NCI-H1436 (cell line): ENCODE results near the gene TENM4.
"Not testable (repeated sequence)": the region's sequence is repeated elsewhere in the genome, so short reads cannot be mapped to it uniquely, and the experiment has no call there.

Experiments
- DNase-seq: peaks from one replicate; lab custom pipeline; 2025; lab: John Stamatoyannopoulos, UW

TENM4 gene

DNA sequence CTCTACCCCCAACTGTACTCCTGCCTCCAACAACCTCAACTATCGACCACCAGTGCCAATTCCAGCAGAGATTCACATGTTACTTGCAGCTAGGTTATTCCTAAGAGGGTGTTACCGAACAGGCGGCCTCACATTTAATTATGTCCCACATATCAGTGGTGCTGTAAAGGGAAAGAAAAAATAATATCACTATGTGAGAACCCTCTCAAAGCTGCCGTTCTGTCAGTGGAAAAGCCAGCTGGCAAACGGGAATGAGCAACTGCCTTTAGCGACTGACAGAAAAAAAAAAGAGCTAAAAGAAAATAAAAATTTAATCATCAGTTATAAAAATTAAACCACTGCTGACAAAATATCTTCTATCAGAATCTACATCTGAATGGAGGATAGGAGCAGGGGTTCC, 595.3 kb downstream of the TENM4 start:
- DNase-seq, result no peak

DNA sequence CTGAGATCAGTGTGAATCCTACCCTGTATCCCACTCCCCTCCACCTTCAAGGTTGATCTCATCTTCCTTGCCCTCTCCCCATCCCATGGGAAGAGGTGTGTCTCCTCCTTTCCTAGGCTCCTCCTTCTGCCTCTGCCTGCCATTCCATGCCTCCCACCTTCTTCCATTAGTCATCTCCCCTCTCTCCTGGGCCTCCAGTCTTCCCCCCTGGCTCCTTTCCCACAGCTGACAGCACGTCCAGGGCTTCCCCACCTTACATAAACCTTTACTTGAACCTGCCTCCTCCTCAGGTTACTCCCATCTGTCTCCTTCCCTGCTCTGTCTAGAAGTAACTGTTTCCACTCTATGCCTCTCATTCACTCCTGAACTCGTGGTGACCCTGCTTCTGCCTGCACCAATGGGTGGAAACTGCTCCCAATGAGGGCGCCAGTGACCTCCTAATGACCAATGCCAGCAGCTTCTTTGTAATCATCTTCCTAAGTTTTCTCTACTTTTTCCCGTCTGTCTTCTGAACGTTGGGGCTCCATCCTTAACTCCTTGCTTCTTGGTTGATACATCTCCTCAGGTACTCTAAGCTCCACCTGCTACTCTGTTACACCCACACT, 599.3 kb downstream of the TENM4 start:
- no peak for DNase-seq

DNA sequence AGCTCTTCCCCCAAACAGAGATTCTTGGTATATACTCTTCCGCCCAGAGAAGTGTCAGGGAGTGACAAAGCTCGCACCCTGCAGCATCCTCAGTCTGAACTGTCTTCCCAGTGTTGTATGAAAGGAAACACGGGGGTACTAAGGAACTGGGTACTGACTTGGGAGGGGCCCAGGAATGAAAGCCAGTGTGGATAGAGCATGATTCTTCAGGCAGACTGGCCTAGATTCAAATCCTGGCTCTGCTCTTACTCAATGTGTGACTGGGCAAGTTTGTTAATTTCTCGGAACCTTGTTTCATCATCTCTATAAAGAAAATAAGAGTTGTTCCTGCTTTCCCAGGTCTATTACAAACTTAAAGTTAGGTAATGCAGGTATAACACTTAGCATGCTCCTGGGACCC, 600.2 kb downstream of the TENM4 start:
- DNase-seq, result no peak

DNA sequence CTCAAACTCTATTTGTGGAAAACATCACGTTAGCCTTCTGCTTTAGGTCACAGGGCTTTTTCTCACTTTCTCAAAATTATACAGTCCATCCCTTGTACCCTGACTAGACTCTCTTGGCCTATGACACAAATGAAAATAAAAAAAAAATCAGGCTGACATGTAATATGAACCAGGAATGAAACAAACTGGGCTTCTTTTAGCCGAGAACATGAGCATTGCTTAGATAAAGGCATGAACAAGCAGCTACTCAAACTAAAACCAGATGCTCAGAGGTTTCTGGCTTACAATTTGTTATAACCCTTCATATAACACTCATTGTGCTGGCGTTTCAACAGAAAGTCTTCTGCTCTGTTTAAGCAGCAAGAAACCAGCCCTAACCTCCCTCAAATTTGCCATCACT, 600.6 kb downstream of the TENM4 start:
- DNase-seq, result no peak

DNA sequence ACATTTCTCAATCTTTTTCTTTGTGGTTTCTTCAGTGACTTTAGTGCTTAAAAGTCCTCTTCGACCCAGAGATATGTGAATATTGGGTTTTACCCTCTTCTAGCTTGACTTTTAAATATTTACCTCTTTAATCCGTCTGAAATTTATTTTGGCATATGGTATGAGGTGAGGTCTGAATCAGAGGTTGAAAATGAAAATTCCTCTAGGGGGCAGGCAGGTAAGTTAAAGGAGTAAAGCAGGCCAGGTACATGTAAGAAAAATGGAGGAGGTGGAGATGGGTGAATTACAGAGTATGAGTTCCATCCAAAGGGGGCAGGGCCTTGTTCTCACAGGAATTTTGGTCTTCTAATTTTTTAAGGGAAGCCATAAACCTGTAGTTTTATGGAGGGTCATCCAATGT, 602.4 kb downstream of the TENM4 start:
- DNase-seq, result no peak

DNA sequence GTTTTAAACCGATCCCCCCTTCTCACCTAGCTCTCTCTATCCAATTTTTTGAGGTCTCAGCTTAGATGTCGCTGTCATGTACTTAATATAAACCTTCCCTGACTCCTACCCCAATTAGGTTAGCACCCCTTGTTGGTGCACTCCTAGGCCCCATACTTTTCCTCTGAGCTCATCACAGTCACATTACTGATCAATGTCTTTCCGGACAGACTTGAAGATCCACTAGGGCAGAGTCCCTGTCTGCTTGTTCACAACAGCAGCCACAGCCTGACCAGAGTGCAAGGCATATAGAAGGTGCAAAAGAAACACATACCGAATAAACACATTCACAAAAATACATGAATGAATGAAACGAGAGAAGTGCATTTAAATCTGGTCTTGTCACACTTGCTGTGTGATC, 605.2 kb downstream of the TENM4 start:
- no peak for DNase-seq

DNA sequence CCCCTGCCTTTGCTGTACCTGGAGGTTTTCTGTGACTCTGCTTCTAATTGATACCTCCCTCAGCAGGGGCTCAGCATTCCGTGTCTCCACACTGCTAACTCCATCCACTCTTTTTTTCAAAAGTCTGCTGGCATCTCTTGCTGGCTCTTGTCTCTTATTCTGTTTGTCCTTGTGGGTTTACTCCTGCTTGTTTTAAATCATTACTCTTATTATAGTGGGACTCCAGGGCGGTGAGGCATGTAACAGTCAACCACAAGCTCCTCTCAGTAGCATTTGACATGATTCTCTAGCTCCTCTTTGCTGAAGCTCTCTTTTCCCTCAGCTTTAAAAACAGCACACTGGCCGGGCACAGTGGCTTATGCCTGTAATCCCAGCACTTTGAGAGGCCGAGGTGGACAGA, 605.9 kb downstream of the TENM4 start:
- no peak for DNase-seq

DNA sequence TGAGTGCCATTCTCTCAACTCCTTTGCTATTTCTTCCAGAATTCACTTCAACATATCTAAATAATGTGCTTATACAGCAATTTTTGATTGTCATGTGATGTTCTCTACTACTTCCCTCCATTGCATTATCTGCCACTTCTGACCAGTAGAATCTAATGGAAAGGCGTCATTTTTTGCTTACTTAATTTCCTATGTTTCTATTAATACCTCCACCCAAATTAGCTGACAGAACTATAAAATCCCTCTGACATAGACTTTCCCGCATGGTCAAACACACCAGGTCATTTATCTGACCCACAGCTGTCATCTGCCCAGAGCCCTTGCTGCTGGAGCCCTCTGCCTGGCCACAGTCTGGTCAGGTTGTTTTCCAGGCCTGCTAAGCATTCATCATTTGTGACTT, 607.6 kb downstream of the TENM4 start:
- DNase-seq, result no peak

DNA sequence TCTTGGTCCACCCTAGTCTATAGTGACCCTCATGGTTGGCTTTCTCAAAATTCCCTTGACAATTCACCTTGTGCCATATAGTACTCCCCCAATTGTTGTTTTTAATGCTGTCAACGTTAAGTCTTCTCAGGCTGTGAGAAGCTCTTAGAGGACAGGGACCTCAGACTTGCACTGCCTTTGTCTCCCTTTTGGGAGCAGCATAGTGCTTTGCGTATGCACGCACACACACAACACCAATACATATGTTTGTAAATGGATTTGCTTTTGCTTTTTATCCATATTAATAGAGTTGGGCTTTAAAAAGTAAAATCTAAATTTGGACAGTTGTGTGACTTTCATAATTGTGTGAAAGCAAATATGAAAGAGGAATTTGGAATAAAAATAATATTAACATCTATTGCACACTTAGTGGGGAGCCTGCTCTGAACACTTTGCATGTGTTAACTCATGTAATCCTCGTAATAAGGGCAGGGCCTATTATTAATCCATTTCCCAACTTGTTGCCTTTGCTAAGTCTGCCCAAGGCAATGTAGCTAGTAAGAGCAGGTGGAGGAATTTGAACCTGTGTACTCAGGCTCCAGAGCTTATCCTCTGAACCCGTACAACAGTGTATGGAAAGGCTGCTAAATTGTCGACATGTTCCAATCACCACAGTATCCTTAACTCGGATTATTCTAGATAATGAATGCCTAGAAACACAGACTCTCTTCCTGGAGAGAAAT, 608.4 kb downstream of the TENM4 start:
- DNase-seq, result no peak

DNA sequence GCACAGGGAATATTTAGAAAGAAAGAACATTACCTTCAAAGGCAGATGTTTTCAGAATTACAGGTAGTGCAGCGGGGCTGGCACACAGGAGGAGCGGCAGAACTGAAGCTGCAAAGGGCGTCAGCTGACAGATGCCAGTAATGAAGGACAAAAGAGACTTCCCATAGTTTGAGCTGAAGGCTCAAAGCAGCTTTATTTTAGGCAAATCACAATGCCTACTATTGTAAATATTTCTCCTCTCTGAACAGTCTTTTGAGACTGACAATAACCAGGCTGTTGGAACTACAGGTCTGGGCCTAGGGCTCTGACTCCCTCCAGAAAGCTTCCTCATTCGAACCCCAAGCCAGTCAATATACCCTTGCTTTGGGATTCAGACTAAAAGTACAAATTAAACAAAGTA, 609.3 kb downstream of the TENM4 start:
- DNase-seq, result no peak

DNA sequence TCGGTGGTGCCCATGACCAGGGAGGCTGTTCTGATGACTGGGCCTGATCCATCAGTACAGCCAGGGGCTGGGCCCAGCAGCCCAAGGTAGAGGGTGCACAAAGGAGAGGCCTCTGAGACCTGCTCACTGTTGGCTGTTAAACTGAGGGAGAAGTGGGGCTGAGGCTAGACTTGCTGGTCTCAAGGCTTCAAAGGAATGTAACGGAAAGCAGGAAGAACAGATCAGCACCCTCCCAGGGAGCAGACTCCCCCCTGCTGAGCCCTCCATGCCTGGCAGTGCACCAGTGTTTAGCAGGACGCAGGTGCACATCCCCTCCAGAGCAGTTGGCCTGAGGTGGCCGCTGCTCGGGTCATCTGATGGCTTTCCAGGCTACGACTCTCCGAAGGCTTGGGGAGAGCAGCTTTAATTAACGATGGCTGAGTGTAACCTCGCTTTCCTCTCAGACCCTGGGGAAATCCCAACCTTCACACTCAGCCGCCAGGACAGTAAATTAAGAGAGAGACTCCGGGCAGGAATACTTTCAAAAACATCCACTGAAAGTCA, 610.5 kb downstream of the TENM4 start:
- no peak for DNase-seq

DNA sequence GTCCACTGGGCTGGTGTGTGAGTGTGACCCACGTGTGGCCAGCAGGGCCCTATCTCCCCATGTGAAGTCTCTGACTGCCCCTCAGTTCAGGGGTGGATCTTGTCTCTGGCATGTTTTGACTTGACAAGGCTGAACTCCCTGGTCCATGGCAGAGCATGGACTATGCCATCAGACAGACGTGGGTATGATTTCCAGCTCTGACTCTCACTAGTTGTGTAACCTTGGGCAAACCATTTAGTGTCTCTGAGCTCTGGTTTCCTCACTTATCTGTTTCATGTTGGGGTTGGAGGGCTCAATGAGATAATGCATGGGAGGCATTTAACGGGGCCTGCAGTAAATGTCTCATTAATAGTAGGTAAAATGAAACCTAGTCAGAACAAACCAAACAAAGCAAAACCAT, 611.7 kb downstream of the TENM4 start:
- DNase-seq, result no peak

DNA sequence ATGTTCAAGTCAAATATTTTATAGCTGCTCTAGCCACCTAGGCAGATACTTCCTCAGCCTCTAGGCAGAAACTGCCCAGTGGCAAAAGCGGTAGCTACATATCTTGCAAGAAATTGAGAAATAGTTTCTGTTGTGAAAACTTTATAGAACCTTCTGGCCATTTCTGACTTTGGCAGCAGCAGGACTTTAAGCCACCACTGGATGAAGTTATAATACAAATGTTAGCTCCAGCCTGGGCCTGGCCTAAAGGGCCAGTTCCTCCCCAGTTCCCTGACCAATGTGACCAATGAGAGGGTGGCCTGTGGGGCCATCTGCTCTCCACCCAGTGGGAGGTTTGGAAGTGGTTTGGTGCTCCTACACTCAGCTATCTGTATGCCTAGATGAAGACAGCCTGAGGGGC, 612.2 kb downstream of the TENM4 start:
- DNase-seq, result no peak

DNA sequence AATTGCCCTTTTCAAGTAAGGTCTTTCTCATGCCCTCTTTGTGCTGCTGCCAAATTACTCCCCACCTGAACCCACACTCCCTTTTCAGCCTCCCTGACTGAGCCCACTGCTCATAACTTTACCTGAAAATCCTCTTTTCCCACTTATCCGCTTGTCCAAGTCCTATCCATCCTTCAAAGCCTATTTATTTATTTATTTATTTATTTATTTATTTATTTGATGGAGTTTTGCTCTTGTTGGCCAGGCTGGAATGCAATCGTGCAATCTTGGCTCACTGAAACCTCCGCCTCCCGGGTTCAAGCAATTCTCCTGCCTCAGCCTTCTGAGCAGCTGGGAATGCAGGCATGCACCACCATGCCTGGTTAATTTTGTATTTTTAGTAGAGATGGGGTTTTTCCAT, 613.5 kb downstream of the TENM4 start:
- not testable (repeated sequence) for DNase-seq

DNA sequence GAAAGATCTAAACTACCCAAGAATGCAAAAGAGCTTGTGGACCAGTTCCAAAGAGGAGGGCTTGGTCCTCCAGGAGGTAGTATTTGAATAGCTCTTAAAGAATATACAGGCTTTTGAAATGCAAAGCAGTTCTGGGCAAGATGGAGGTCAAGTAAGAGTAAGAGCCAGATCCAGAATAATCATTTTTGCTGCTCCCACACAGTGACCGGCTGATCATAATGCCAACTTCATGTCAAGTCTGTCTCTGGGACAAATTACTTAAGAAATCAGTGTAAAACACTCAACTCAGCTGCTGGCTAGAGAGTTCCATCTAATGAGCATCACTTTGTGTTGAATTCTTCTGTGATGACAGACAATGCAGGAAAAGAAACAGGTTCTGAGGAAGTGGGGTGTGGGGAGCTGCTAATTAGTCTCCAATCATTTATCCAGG, 615.2 kb downstream of the TENM4 start:
- DNase-seq, result no peak

DNA sequence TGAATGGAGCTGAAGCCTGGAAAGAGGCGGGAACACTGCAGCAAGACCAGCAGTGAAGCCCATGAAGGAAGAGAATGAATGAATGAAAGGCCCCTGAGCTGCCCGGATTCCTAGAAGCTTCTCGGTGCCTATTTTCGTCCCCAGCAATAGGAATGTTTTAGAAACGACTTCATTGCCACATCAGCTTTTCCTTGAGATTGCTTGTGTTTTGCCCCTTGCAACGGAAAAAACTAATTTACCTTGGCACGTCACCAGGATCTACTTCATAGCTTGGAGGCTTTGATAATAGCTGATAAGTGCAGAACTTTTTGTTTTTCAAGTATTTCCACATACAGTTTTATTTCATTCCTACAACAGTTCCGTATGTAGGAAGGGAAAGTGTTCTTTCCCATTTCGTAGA, 617.2 kb downstream of the TENM4 start:
- DNase-seq, result no peak

DNA sequence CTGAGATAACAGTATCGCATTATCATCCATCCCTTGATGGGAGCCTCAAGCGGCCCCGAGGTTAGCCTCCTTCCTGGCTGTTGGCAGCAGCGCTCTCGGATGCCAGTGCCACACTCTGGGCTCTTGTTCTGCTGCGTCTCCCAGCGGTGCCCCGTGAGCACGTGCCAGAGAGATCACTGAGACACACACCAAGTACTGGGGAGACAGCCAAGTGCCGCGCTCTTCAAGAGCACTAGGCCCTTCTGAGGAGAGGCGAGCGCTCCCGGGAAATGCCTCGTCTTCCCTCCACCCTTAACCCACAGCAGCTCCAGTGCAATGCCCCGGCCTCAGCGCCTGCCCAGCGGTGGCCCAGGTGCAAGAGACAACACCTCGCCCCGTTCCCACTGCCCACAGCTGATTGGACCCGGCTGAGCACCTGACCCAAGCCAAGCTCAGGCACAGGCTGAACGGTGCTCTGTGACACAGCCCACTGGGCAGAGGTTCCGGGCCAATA, 617.9 kb downstream of the TENM4 start:
- no peak for DNase-seq

DNA sequence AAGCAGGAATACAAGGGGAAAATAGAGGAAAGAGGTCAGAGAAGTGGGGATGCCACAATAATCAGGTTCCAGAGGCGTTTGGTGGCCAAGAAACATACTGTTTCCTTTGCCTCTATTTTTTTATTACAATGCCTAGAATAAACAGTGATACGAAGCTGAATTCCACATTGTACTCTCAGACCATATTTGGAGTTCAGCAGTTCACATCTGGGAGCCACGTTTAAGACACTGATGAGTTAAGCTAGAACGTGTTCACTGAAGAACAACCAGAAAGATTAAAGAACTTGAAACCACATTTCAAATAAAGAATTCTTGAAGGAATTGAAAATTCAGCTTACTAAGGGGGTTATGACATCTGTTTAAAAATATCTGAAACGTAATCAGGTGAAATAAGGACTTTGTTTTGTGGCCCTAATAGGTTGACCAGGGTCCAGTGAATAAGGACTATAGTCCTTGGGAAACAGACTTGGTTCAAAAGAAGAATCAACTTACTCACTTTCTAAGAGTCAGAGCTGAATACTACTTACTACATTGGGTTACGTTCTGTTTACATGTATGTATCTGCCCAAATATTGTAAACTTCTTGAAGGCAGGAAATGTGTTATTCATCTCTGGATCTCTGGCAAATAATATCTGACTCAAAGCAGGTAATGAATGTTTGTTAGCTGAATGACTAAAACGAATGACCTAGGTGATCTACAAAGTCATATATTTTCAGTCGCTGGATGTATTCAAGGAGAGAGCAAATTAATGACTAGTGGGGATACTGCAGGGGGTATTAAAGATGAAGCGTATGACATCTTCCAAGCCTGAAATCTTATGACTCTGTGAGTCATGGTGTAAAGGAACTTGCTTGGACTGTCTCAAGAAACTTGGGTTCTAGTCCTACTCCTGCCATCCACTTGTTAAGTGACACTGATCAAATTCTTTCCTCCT, 619.2 kb downstream of the TENM4 start:
- no peak for DNase-seq

DNA sequence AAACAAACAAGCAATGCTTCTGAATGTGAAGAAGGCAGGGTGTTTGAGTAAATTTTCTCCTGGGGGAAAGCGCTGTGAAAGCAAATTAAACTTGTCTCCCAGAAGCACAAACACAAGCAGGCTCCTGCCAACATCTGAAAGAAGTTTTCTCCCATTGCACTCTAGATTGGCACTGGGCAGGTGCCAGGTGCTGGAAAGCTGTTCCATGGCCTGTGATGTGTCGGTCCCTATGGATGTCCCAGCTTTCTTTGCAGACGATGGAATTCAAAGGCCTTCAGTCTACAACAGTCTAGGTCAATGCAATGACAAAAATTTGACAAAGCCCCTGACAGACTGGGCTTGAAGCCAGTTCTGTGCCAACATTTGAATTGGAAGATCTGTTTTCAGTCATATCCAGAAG, 620.1 kb downstream of the TENM4 start:
- DNase-seq, result no peak

DNA sequence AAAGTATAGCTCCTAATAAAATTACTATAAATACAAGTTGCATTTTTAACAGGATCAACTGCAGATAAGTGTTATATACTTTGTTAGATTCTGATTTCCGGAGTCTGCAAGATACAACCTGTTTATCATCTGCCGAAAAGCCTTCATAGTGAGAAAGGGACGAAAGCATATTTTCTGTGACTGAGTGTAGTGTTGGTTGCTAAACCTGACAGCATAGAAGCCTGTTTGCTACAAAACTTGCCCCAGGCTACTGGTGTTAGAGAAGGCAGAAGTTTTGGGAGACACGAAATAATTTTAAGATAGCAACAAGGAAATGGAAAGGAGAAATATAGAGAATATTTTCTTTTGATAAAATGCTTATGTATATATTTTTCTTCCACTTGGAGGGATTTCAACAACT, 622.6 kb downstream of the TENM4 start:
- no peak for DNase-seq

DNA sequence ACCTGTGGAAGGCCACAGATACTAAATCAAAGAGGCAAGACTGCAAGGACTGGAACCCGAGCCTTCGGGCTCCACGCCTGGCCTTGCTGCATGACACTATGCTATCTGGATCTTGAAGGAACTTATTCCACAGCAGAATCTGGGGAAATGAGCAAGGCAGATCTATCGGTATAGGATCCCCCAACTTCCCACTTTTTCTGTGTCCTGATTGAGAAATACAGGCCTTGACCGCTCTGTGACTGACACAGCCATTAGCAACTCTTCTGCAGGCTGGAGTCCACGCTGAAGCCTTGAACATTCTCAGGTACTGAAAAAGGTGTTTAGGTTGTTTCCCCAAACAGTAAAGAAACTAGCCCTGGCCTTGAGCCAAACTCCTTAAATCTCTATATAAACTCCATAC, 625.0 kb downstream of the TENM4 start:
- no peak for DNase-seq

DNA sequence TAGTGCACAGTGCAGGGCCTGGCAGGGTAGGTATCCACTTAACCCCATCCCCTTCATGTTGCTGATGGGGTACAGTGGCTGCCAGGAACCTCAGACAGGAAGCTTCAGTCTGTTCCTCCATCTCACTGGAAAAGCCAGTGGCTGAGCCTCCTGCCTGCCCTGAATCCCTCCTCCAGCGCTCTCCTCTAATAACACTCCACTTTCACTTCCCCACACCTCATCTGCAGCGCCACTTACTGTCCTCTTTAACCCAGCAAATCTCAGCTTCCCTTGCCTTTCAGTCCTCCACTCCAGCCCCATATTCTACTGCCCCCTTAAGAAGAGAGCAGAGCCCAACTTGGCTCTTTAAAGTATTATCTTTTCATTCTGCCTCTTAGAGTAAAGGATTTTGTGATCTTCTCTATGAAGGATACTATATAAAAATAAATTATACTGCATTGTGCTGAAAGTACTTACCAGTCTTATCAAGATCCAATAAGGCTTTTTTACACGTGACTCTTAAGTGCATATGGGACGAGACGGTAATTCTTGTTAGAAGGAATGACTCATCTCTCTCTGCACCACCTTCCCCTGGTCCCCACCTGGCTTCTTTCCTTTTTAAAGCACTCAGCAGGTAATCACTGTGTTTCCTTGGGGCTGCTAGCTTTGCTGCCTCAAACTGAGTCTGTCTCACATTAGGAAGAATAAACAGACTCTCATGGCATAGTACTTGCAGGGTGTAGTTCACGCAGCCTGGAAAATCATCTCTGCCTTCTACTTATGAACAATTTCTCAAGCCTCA, 628.1 kb downstream of the TENM4 start:
- DNase-seq, result peak; percentile 30
